ENCODE data around the gene MYCBPAP. TPM values are rescaled to one million over a fixed set of nuclear protein-coding genes. Genes with fewer than 3 reads are reported as not detected.

The MYCBPAP gene
- polyA plus RNA-seq, 2 of the 4 experiments (the other 2 are of a cell fraction): 0.93 to 2.5 TPM

- CTCF ChIA-PET: interaction anchor here (0.7 to 10.0 kb wide), 17 partner anchors 10 to 221 kb away, joined by 3 to 238 read pairs (median 4); partner anchors contain the start of genes ACSF2, CHAD and LRRC59
- ATAC-seq: no peak
- 76% methylated on average over 11 of the region's 11 CpGs for WGBS (ENCODE audit: missing lambda C conversion rate)
These were observed 34.3 kb upstream of the MYCBPAP start for GRCh38 chr17:50473901-50474300.

GRCh38 chr17:50474523-50474922 is 33.7 kb upstream of the MYCBPAP start:
- DNase-seq (ENCODE audit: low read depth in 1 of 2, low spot score in 1 of 2): no peak
- POLR2A ChIA-PET: no interaction called here
- H3K4me1 ChIP-seq: peaks cover 6% of the 10 kb centered on the region; the same call in 2 of the 3 replicates
- no peaks in the 10 kb centered on the region for H3K9me3 ChIP-seq
- no peak overlapping the region for H3K27ac ChIP-seq
- no peak overlapping the region for H3K4me3 ChIP-seq
- no peak overlapping the region for H3K4me2 ChIP-seq
- CTCF ChIA-PET: interaction anchor here (0.7 to 10.0 kb wide), 11 partner anchors 9 to 221 kb away, joined by 3 to 238 read pairs (median 5); partner anchors contain the start of genes CHAD and LRRC59
- ATAC-seq: no peak
- FAIRE-seq: no peak
- WGBS (ENCODE audit: missing lambda C conversion rate): 65% methylated on average over 6 of the region's 6 CpGs
- TF ChIP-seq HEYL (CRISPR knock-in tag; IDR thresholded peaks at IDR 0.05) (no peak), SREBF2 (IDR thresholded peaks at IDR 0.05) (no peak), BCL3 (IDR thresholded peaks at IDR 0.05) (no peak), ZSCAN20 (CRISPR knock-in tag; IDR thresholded peaks at IDR 0.05) (no peak), RCOR1 (IDR thresholded peaks at IDR 0.05; ENCODE audit: low read depth, low read length) (no peak), JUN (IDR thresholded peaks at IDR 0.05) (no peak), REST (IDR thresholded peaks at IDR 0.05) (no peak), E2F6 (IDR thresholded peaks at IDR 0.05; ENCODE audit: borderline replicate concordance, low read depth) (no peak)

More at GRCh38 chr17:50473901-50474300, 34.3 kb upstream of the MYCBPAP start:
- DNase-seq (ENCODE audit: low read depth in 1 of 2, low spot score in 1 of 2) (no peak), FAIRE-seq (no peak)
- TF ChIP-seq POLR2AphosphoS2 (conservative IDR thresholded peaks at IDR 0.05; ENCODE audit: low read length) (no peak), REST (IDR thresholded peaks at IDR 0.05) (no peak), RFX5 (IDR thresholded peaks at IDR 0.05) (no peak), JUN (IDR thresholded peaks at IDR 0.05) (no peak), KDM5A (IDR thresholded peaks at IDR 0.05) (no peak), MAX (IDR thresholded peaks at IDR 0.05) (no peak), HOXA7 (CRISPR knock-in tag; IDR thresholded peaks at IDR 0.05) (no peak), CTCF (IDR thresholded peaks at IDR 0.05) (no peak), FOSL2 (IDR thresholded peaks at IDR 0.05) (no peak), FOSL2 (CRISPR knock-in tag; IDR thresholded peaks at IDR 0.05) (no peak), HOXB13 (CRISPR knock-in tag; IDR thresholded peaks at IDR 0.05; ENCODE audit: low read depth) (no peak), EP300 (IDR thresholded peaks at IDR 0.05) (no peak), BHLHE40 (IDR thresholded peaks at IDR 0.05; ENCODE audit: low read depth, low read length) (no peak), SMC3 (IDR thresholded peaks at IDR 0.05) (no peak), MYC (IDR thresholded peaks at IDR 0.05; ENCODE audit: borderline replicate concordance, low read length) (no peak), HEYL (CRISPR knock-in tag; IDR thresholded peaks at IDR 0.05) (no peak), TFCP2L1 (CRISPR knock-in tag; IDR thresholded peaks at IDR 0.05) (no peak), RAD21 (conservative IDR thresholded peaks at IDR 0.05 in 1 of 2, IDR thresholded peaks at IDR 0.05 in 1 of 2) (no peak), CHD2 (IDR thresholded peaks at IDR 0.05; ENCODE audit: low read length, partially characterized antibody) (no peak), ZC3H11A (IDR thresholded peaks at IDR 0.05) (no peak), PHF8 (IDR thresholded peaks at IDR 0.05; ENCODE audit: borderline replicate concordance, low read depth) (no peak)
- no peak overlapping the region for H3K27ac ChIP-seq
- H3K4me3 ChIP-seq: no peak overlapping the region
- no peaks in the 10 kb centered on the region for H3K9me3 ChIP-seq
- POLR2A ChIA-PET: no interaction called here
- no peak overlapping the region for H3K4me2 ChIP-seq
- peaks cover 5% of the 10 kb centered on the region; the same call in 2 of the 3 replicates for H3K4me1 ChIP-seq

Measured in A549 (cell line).